Stomach (tissue), 4 donors: ENCODE measurements around the gene EXOC4.

ENCODE experiments used
- CTCF ChIP-seq, 7 experiments: fragments of 450-650 bp in 4 of 7; fragments of 200-600 bp in 3 of 7; sonication (generic) in 3 of 7; IDR thresholded peaks; one replicate each; pipeline ENCODE4 v1.5.1; 2016 to 2019; ENCODE audit warnings: antibody characterized with exemption in 7 of 7, control low read depth in 2 of 7, mild to moderate bottlenecking in 1 of 7
- EP300 ChIP-seq: sonication (generic); formaldehyde crosslinking; IDR thresholded peaks from one replicate; pipeline ENCODE4 v1.6.1; 2017; ENCODE audit warnings: antibody characterized with exemption
- POLR2AphosphoS5 ChIP-seq, 3 donors: sonication (generic); formaldehyde crosslinking; IDR thresholded peaks; one replicate each; pipeline ENCODE4 v1.6.1; 2016; ENCODE audit warnings: antibody characterized with exemption in 3 of 3

GRCh38 chr7:133783276-133783675, 530.4 kb downstream of the EXOC4 start:
- TF ChIP-seq POLR2AphosphoS5 (IDR thresholded peaks at IDR 0.05): no peak
- no peak for TF ChIP-seq CTCF (IDR thresholded peaks at IDR 0.05)
- no peak for TF ChIP-seq EP300
